GM23248 (cell line): Measurements from ENCODE around the gene COMMD1.

ENCODE experiments used
- EZH2 ChIP-seq: fragments of 200-600 bp; sonication (generic); IDR thresholded peaks from 2 replicates; pipeline ENCODE4 v1.6.1; 2018; ENCODE audit warnings: antibody characterized with exemption, mild to moderate bottlenecking; ENCODE audit not compliant: insufficient read depth, poor library complexity, severe bottlenecking
- EZH2phosphoT487 ChIP-seq: fragments of 200-600 bp; sonication (generic); IDR thresholded peaks from 2 replicates; pipeline ENCODE4 v1.6.1; 2018; ENCODE audit warnings: antibody characterized with exemption, moderate library complexity, mild to moderate bottlenecking, low read depth; ENCODE audit not compliant: insufficient read depth

DNA sequence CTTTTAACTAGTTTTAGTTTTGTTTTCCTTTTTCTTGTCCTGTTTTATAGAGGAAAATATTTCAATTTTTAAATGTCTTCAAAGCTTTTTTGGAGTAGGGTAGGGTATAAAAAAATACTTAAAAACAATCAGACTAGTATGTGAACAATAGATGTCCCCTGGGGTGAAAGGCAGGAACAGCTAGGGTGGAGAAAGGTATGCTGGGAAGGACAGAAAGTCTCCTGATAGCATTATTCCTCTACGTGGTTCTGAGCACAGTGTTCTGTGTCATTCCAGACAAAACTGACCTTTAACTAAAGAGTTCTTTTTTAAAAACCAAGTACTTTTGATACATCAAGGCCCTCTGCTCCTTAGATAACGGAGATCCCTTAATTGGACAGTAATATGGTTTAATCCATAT, 258.4 kb downstream of the COMMD1 start:
- TF ChIP-seq EZH2 = no peak
- TF ChIP-seq EZH2phosphoT487 = no peak
